Cerebellar cortex (tissue), 1 donor: ENCODE data around the gene TRAP1.
A peak's percentile ranks its signal among the peaks of the same experiment; 100 is the strongest.

Source experiments
- DNase-seq: peaks from one replicate; pipeline ENCODE4 v3.0.0-alpha.2; 2015; ENCODE audit warnings: low spot score

TRAP1 gene

DNA sequence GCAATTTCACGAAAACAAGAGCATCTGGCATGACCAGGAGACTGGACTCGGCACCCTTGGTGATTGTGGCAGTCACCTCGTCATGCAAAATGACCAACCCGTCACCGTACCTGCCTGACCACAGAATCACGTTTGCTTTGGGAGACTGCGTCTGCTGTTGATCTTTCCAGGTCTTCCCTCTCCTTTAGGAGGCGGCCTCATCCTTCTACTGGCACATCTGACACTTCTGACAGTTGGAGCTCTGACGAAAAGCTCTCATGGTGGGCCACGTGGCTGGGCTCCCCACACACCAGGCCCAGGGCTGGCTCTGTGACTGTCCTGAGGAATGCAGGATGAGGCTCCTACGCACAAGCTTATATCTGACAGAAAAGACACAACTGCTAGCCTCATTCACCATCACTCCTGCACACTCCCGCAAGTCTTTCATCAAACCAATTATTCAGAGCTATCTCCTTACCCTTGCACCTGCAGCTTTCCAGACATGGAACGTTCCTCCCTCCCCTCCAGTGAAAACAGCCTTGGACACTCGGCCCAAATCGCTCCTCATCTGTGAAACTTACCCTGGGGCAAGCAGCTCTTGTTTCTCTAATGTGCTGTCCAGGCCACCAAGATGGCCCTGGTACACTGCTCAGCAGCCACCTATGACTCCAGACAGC is 3.6 kb downstream of the TRAP1 start:
- DNase-seq, result no peak

DNA sequence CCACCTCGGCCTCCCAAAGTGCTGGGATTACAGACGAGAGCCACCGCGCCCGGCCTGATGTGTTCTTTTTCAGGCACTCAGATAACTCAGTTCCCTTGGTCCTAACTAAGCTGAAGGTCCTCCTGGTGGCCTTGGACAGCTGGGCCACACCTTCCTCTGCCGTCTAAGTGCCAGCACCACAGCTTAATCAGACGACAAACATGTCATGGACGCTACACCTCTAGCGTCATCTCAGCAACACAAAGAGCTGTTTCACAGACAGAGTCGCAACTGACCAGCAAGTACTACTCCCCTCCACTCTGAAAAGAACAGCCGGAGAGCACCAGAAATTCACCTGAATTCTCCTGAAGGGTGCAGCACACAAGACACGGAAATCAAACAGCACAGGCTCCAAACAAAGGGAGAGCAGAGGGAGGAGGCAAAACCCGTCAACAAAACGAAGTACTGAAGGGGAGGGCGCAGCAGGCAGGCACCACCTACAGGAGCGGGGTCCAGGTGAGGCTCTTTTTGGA is 4.4 kb downstream of the TRAP1 start:
- no peak for DNase-seq

DNA sequence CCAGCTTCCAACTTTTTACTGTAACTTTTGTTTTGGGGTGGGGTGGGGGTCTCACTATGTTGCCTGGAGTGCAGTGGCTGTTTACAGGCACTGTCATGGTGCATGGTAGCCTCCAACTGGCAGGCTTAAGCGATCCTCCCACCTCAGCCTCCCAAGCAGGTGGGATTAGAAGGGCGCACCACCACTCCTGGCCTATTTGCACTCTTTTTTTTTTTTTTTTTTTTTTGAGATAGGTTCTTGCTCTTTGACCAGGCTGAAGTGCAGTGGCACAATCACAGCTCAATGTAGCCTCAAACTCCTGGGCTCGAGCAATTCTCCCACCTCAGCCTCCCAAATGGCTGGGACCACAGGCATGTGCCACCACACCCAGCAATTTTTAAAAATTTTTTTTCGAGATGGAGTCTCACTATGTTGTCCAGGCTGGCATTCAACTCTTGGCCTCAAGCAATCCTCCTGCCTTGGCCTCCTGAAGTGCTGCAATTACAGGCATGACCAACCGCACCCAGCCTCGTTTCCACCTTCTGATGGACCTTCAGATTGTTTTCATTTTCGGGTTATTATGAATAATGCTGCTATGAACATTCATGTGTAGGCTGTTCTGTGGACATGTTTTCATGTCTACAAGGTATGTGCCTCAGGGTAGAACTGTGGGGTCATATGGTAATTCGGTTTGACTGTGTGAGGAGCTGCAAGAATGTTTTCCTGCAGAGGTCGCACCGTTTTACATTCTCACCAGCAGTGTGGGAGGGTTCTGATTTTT is 10.9 kb downstream of the TRAP1 start:
- no peak for DNase-seq

DNA sequence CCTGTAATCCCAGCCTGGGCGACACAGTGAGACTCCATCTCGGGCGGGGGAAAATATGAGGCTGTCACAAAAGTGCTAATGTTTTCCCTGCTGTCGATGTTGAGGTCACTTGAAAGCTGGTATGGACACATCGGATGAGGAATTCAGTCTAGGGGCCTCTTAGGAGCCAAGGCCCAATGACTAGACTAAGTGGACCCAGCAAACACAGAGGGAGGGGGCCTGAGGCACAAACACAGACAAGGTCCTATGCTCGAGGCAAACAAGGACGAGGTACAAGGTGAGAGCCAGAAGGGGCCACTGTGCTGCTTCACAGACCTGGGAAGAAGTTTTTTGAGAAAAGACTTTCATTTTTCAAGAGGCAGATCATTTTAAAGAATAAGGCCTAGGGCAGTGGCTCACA is 15.2 kb downstream of the TRAP1 start:
- no peak for DNase-seq

DNA sequence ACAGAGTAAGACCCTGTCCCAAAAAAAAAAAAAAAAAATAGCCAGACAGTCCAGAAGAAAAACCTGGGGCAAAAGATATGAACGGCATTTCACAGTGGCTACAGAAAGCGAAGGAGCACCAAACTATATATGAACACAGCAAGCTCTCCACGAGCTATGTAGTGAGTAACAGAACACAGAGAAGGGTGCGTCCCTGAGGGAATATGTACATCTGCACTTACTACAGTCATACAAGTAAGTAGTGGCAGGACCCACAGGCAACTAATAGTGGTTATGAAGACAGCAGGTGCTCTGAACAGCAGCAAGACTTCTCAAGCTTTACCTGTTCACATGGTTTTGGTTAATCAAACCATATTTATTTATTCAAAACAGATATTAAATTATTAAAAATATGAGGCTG is 15.8 kb downstream of the TRAP1 start:
- no peak for DNase-seq

DNA sequence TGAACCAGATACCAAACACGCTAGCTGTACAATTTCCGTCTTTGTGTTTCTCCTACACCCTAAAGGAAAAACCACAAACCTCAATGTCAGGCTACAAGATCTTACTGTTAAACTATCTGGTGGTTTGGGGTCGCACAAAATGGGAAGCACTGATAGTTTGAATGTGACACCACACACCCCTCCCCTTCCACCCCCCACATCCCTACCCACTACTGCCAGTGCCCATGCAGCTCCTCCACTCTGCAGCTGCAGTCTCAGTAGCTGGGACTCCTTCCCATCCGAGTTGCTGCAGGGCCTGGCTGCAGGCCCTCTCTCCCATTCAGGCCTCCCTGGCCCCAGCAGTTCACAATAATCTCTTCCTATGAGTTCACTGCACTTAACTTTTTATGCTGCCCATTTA is 18.4 kb downstream of the TRAP1 start:
- no peak for DNase-seq

DNA sequence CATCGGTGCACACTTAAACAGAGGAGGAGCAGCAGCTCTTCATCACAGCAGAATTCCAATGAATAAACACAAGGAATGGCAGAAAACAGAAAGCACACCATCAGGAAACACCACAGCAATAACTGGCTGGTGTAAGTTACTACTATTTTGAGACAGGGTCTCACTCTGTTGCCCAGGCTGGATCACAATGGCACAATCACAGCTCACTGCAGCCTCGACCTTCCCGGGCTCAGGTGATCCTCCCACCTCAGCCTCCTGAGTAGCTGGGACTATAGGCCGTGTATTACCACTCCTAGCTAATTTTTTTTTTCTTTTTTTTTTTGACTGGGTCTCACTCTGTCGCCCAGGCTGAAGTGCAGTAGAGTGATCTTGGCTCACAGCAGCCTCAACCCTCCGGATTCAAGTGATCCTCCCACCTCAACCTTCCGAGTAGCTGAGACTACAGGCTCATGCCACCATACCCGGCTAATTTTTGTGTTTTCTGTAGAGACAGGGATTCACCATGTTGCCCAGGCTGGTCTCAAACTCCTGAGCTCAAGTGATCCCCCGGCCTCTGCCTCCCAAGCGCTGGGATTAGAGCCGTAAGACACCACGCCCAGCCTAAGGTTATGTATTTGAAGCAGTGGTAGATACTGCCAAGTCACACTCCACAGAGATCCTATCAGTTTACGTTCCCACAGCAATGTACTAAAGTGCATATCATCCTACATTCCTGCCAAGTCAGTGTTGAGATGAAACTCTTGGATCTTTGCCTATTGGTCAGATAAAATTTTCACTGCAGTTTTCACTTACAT is 20.7 kb downstream of the TRAP1 start:
- no peak for DNase-seq

DNA sequence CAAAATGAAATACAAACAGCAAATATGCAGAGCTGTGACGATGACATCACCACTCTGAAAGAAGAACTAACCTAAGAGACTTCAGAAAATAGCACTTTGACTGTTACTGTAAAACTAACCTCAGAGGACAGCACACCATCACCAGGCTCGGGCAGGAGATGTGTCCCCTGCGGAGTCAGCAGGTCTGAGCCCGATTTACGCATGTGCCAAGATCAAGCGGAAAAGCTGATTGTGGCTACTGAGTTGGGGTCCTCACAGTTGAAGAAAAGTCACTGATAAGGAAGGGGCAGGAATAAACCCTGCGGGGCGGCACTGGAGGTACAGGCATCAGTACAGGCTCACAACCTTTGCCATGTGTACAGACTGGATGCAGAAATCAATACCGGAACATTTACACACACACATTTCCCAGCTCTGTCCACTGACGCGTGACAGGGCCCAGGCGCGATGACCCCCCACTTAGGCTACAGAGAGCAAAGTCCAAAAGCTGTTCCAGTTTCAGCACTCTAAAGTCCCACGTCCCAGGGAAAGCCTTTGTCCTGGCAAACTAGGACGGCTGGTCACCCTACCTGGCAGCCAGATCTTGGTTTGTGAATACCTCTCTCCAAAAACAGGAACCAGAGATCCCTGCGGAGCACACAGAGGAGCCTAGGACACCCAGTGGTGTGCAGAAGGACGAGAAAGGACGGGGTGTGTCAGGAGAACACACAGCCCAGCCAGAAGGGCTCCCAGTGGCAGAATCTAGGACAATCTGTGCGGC is 21.5 kb downstream of the TRAP1 start:
- peak; percentile 25 for DNase-seq

DNA sequence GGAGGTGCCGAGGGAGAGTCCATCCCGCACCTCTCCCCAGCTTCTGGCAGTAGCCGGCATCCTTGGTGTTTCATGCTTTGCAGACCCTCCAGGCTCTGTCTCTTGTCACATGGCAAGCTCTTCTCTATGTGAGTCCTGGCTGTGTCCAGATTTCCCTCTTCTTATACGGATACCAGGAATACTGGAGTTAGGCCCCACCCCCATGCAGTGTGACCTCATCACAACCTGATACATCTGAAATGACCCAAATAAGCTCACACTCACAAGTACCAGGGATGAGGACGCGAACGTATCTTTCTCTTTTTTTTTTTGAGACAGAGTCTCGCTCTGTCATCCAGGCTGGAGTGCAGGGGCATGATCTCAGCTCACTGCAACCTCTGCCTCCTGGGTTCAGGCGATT is 23.3 kb downstream of the TRAP1 start:
- peak; percentile 16 for DNase-seq

DNA sequence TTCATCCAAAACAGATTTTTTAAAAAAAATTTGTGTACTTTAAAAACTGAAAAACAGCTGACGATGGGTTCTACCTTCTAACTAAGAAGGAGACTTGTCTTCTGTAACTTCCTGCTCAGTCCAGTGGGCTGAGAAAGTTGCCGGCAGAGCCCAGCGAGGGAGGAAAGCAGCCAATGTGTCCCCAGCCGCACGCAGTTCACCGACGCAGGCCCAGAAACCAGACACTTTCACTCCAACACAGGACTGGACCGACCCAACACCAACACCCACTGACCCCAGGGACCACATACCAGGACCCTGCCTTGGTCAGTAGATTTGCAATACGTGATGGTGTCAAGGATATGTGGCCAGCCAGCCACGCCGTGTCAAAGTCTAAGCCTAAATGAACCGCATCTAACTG is 25.6 kb downstream of the TRAP1 start:
- no peak for DNase-seq

DNA sequence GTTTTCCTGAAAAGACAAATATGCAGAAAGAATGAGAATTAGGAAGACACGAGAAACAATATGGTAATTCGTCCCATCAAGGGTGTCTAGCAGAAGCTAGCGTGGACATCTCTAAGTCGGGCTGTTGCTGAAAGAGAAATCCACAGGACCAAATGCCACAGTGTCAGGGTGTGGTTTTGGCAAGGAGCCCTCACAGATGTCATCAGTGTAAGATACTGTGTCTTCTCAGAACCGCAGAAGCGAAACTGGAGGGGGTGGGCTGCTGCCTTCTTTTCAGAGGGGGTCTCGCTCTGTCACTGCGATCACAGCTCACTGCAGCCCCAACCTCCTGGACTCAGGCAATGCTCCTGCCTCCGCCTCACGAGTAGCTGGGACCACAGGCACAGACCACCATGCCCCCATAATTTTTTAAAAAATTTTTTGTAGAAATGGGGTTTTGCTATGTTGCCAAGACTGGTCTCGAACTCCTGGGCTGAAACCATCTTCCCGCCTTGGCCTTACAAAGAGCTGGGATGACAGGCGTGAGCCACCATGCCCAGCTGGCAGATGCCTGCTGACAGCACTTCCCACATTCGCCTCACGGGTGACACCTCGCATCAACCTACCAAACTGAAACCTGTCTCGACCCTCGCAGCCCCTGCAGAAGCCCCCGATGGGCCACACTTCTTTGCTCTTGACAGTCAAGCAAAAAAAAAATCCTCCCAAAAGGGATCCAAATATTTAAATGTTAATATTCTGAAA is 26.2 kb downstream of the TRAP1 start:
- DNase-seq, result no peak

DNA sequence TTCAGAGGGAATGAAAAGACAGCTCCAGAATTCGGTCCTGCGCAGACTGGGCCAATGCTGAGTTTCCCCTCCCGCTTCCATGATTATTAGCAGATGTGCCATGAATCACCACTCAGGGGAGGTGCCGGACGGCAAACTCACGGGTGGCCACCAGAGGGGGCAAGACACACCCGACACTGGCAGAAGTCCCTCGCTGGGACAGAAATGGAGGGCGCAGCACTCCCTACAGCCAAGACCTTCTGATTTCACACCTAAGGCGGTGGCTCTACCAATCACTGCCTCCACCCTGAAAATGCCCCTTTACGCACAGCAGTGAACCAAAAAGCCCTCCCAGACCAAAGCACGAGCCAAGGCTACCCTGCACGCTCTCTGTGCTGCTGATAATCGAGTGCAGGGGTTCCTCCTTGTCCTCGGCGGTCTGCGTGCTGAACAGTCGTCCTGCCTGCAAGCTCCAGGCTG is 26.8 kb downstream of the TRAP1 start:
- DNase-seq, result peak; percentile 85

DNA sequence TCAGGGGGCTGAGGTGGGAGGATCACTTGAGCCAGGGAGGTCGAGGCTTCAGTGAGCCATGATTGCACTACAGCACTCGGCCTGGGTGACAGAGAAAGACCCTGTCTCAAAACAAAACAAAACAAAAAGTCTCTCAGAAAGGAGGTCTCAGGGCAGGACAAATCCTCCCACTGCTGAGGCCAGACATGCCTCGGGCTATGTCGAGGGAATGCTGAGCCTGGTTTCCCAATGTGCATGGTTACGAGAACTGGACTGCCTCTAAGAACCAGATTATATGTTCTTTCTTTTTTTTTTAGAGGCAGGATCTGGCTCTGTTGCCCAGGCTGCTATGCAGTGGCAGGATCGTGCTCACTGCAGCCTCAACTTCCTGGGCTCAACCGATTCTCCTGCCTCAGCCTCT is 27.6 kb downstream of the TRAP1 start:
- no peak for DNase-seq

DNA sequence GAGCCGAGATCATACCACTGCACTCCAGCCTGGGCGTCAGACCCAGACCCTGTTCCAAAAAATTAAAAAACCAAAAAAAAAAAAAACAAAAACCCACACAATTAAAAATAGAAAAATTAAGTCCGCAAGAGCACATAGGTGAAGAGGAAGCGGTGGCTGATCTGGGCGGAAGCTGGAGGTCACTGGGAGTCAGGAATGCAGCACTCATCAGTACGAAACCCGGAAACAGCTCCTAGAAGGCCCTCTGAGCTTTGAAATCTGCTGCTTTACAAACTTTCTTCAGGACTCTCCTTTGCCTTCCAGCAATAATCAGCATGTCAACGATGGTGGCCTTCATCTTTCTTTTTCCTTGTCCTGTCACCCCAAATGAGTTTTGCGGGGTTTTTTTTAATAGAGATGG is 29.5 kb downstream of the TRAP1 start:
- DNase-seq, result no peak

DNA sequence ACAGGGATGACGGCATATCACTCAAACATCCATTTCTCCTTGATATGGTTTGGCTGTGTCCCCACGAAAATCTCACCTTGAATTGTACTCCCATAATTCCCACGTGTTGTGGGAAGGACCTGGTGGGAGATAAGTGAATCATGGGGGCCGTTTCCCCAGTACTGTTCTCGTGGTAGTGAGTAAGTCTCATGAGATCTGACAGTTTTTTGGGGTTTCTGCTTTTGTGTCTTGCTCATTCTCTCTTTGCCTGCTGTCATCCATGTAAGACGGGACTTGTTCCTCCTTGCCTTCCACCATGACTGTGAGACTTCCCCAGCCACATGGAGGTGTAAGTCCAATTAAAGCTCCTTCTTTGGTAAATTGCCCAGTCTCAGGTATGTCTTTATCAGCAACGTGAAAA is 30.3 kb downstream of the TRAP1 start:
- DNase-seq, result no peak

DNA sequence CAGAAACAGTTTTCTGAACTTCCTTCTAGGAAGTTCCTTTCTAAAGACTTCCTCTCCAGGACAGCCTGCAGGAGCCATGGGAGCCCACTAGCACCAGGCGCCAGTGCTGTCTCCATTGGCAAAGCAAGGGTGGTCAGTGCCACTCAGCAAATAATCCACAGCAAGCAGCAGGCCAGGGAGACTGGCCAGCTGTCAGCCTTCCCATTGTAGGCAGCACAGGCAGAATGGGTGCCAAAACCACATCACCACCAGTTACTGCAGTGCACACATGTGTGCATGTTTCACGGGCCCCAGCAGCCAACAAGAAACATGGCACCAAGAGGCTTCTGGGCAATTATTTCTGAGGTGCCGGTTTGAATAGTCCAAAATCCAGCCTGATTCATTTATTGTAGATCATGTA is 36.1 kb downstream of the TRAP1 start:
- DNase-seq, result no peak

DNA sequence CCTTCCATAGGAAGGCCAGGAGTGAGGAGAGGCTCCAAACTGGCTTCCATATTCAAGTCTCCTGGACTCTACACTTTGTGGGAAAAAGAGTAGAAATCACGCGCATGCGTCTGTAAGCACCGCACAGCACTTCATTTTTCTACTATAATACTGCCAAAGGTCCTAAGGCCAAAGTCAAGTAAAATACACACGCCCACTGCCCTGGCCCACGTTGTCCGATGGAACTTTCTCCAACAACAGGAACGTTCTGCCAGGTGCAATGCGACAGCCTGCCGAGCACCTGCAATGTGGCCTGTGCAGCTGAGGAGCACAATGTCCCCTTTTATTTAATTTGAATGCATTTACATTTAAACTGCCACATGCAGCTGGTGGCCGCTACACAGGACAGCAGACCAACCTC is 39.3 kb downstream of the TRAP1 start:
- no peak for DNase-seq

DNA sequence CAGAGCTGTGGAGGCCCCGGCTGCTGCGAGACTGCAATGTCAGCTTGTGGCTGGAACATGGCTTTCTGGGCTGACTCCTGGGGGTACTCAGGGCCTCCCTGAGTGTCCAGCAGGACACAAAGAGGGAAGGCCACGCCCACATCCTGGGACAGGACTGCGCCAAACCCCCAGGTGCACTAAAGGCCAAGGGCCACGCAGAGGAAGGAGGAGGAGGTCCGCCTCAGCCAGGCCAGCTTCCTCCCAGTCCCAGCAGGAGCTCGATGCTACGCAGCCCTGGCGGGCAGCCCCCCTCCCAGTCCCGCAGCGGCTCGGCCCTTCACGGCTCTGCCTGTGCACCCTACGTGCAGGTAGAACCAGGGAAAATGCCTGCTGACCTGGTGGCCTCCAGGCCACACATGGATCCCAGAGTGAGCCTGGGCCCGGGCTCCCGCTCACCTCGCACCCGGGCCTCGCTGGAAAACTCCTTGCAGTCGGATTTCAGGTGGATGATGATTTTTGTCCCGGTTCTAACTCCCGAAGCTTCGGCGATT is 41.7 kb downstream of the TRAP1 start:
- no peak for DNase-seq

DNA sequence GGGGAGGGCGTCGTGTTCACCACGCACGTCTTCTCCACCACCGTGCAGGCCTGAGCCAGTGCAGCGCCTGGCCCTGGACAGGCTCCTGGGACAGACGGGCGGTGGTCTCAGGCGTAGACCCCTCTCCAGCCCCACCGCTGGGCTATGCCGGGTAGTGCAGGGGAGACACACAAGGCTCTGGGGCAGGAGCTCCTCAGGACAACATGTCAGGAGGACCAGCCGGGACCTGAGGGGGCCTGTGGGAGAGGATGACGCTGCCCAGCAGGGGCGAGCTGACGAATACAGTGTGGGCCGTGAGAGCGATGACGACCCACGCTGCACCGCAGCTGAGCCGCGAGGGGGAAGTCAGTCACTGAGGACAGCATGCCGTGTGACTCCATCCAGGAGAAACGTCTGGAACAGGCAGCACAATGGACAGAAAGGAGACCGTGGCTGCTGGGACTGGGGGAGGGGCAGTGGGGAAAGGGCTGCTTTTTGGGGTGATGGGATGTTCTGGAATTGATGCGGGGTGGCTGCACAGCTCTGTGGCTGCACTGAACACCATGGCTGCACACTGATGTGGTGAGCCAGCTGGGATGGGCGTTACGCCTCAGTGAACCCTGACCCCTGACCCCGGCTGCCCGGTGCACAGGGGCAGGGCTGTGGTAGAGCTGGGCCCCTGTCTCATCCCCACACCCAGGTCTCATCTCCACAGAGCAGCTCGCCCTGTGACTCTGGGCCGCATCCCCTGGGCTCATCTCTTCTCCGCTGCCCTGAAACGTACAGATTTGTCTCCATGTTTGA is 42.6 kb downstream of the TRAP1 start:
- DNase-seq, result no peak

DNA sequence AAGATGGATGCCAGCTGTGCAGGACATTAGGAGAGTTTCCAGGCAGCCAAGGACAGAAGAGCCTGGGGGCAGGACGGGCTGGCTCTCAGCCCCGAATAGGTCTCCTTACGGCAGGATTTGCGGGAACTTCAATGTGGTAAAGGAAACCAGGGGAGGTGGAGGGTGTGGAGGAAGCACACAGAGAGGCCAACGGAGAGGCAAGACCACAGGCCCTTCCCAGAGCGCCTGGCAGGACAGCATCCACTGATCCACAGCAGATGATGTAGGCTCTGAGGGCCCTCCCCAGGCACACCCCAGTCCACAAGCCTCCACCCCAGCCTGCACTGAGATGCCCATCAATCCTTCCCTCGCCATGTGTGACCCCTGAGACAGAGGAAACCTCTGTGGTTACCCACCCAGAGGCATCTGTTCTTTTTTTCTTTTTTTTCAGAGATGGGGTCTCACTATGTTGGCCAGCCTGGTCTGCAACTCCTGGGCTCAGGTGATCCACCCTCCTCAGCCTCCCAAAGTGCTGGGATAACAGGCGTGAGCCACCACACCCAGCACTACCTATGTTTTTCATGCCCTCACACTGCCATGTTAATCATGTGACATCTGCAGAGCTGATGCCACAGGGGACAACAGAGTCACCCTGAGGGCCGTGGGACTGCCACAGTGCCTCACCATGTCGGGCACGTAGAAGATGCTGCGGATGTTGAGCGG is 43.5 kb downstream of the TRAP1 start:
- no peak for DNase-seq
